Measurements from ENCODE around the gene HOXA10.

Gene HOXA10

GRCh38 chr7:27133409-27134231, 40.5 kb downstream of the HOXA10 start:
- Histone ChIP-seq H3K36me3 (ENCODE audit: insufficient read depth, low read length) (no peaks in the 10 kb centered on the region), H3K9ac (ENCODE audit: insufficient read length) (no peak overlapping the region), H3K4me3 (no peak overlapping the region), H3K9me3 (ENCODE audit: low read depth, low read length) (no peaks in the 10 kb centered on the region), H3K27ac (no peak overlapping the region)
- TF ChIP-seq POLR2AphosphoS5 (IDR thresholded peaks at IDR 0.05; ENCODE audit: borderline replicate concordance, low read depth, low read length), result no peak
- no peak for TF ChIP-seq EZH2 (IDR thresholded peaks at IDR 0.05)
- TF ChIP-seq FOXP2 (optimal IDR thresholded peaks at IDR 0.05; ENCODE audit: control extremely low read depth, extremely low read length, insufficient read depth), result no peak
- DNase-seq (ENCODE audit: low read depth, low spot score), result no peak

- Histone ChIP-seq H3K27ac (no peak overlapping the region), H3K9ac (ENCODE audit: insufficient read length) (no peak overlapping the region), H3K4me3 (no peak overlapping the region), H3K9me3 (ENCODE audit: low read depth, low read length) (no peaks in the 10 kb centered on the region), H3K36me3 (ENCODE audit: insufficient read depth, low read length) (no peaks in the 10 kb centered on the region)
- TF ChIP-seq POLR2AphosphoS5 (IDR thresholded peaks at IDR 0.05; ENCODE audit: borderline replicate concordance, low read depth, low read length) (no peak), EZH2 (IDR thresholded peaks at IDR 0.05) (no peak), FOXP2 (optimal IDR thresholded peaks at IDR 0.05; ENCODE audit: control extremely low read depth, extremely low read length, insufficient read depth) (no peak)
- DNase-seq (ENCODE audit: low read depth, low spot score), result no peak
Observed at GRCh38 chr7:27132978-27133377, 41.1 kb downstream of the HOXA10 start.

GRCh38 chr7:27132214-27132613, 41.9 kb downstream of the HOXA10 start:
- no peak overlapping the region for H3K27ac ChIP-seq
- H3K9me3 ChIP-seq (ENCODE audit: low read depth, low read length), result no peaks in the 10 kb centered on the region
- no peak overlapping the region for H3K4me3 ChIP-seq
- H3K36me3 ChIP-seq (ENCODE audit: insufficient read depth, low read length), result no peaks in the 10 kb centered on the region
- no peak overlapping the region for H3K9ac ChIP-seq (ENCODE audit: insufficient read length)
- no peak for DNase-seq (ENCODE audit: low read depth, low spot score)
- TF ChIP-seq POLR2AphosphoS5 (IDR thresholded peaks at IDR 0.05; ENCODE audit: borderline replicate concordance, low read depth, low read length) (no peak), FOXP2 (optimal IDR thresholded peaks at IDR 0.05; ENCODE audit: control extremely low read depth, extremely low read length, insufficient read depth) (no peak), EZH2 (IDR thresholded peaks at IDR 0.05) (no peak)

- Histone ChIP-seq H3K27ac (no peak overlapping the region), H3K4me3 (peak overlapping the region; percentile 87), H3K36me3 (ENCODE audit: insufficient read depth, low read length) (no peaks in the 10 kb centered on the region), H3K9me3 (ENCODE audit: low read depth, low read length) (no peaks in the 10 kb centered on the region), H3K9ac (ENCODE audit: insufficient read length) (peak overlapping the region; percentile 66)
- no peak for DNase-seq (ENCODE audit: low read depth, low spot score)
- TF ChIP-seq EZH2 (IDR thresholded peaks at IDR 0.05), result no peak
- no peak for TF ChIP-seq FOXP2 (optimal IDR thresholded peaks at IDR 0.05; ENCODE audit: control extremely low read depth, extremely low read length, insufficient read depth)
- TF ChIP-seq POLR2AphosphoS5 (IDR thresholded peaks at IDR 0.05; ENCODE audit: borderline replicate concordance, low read depth, low read length), result no peak
Observed at GRCh38 chr7:27131390-27131819, 42.7 kb downstream of the HOXA10 start.

GRCh38 chr7:27130540-27131389, 43.4 kb downstream of the HOXA10 start, which contains the start of gene HOXA4:
Gene HOXA4, minus strand, starts transcription at chr7:27130757. Its CDS starts 24 bp downstream, at chr7:27130733.
- Histone ChIP-seq H3K36me3 (ENCODE audit: insufficient read depth, low read length) (no peaks in the 10 kb centered on the region), H3K9ac (ENCODE audit: insufficient read length) (peak within 1 kb of the TSS; percentile 66), H3K27ac (no peak within 1 kb of the TSS), H3K9me3 (ENCODE audit: low read depth, low read length) (no peaks in the 10 kb centered on the region), H3K4me3 (peak within 1 kb of the TSS; percentile 87)
- TF ChIP-seq FOXP2 (optimal IDR thresholded peaks at IDR 0.05; ENCODE audit: control extremely low read depth, extremely low read length, insufficient read depth) (no peak), EZH2 (IDR thresholded peaks at IDR 0.05) (no peak), POLR2AphosphoS5 (IDR thresholded peaks at IDR 0.05; ENCODE audit: borderline replicate concordance, low read depth, low read length) (no peak; the same call in 1 of the 2 replicates)
- DNase-seq (ENCODE audit: low read depth, low spot score), result no peak

- no peak for DNase-seq (ENCODE audit: low read depth, low spot score)
- no peaks in the 10 kb centered on the region for H3K36me3 ChIP-seq (ENCODE audit: insufficient read depth, low read length)
- H3K9me3 ChIP-seq (ENCODE audit: low read depth, low read length), result no peaks in the 10 kb centered on the region
- no peak for TF ChIP-seq EZH2 (IDR thresholded peaks at IDR 0.05)
- TF ChIP-seq POLR2AphosphoS5 (IDR thresholded peaks at IDR 0.05; ENCODE audit: borderline replicate concordance, low read depth, low read length), result no peak
- no peak overlapping the region for H3K9ac ChIP-seq (ENCODE audit: insufficient read length)
- peak overlapping the region; percentile 87 for H3K4me3 ChIP-seq
- no peak overlapping the region for H3K27ac ChIP-seq
Observed at GRCh38 chr7:27129729-27130539, 44.2 kb downstream of the HOXA10 start.

GRCh38 chr7:27128776-27129728, 45.1 kb downstream of the HOXA10 start:
- Histone ChIP-seq H3K27ac (no peak overlapping the region), H3K36me3 (ENCODE audit: insufficient read depth, low read length) (no peaks in the 10 kb centered on the region), H3K9ac (ENCODE audit: insufficient read length) (no peak overlapping the region), H3K9me3 (ENCODE audit: low read depth, low read length) (no peaks in the 10 kb centered on the region), H3K4me3 (no peak overlapping the region)
- no peak for DNase-seq (ENCODE audit: low read depth, low spot score)
- peak; percentile 8 for TF ChIP-seq EZH2 (IDR thresholded peaks at IDR 0.05)
- TF ChIP-seq POLR2AphosphoS5 (IDR thresholded peaks at IDR 0.05; ENCODE audit: borderline replicate concordance, low read depth, low read length), result no peak

All from SK-N-MC (cell line).